Activated CD8-positive, alpha-beta memory T cell treated with anti-CD3 and anti-CD28 coated beads, Interleukin-2, amount 50 U/mL, for 48 hours (primary cell): ENCODE data around the gene TCF4.
"Not testable (repeated sequence)": the region's sequence is repeated elsewhere in the genome, so short reads cannot be mapped to it uniquely, and the experiment has no call there.

Experiments
- DNase-seq: peaks from one replicate; pipeline ENCODE4 v3.0.0-alpha.2; 2020

TCF4 gene

GRCh38 chr18:55473058-55473457 lies 114.9 kb downstream of the TCF4 start:
- no peak for DNase-seq

DNA sequence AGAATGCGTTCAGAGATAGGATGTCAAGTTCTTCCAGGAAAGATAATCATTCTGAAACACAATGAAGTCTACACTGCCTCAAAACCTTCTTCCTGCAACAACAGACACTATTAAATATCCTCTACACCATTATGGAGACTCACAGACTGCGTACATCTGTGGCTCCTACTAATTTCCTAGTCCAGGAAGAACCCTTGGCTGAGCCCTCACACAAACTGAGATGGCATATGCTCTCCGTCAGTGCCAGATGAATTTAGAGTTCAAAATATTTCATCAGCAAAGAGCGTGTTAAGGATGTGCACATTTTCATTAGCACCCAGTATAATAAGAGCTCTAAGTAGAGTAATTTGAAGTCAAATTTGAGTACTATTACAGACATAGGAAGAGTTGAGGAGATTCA lies 117.2 kb downstream of the TCF4 start:
- no peak for DNase-seq

DNA sequence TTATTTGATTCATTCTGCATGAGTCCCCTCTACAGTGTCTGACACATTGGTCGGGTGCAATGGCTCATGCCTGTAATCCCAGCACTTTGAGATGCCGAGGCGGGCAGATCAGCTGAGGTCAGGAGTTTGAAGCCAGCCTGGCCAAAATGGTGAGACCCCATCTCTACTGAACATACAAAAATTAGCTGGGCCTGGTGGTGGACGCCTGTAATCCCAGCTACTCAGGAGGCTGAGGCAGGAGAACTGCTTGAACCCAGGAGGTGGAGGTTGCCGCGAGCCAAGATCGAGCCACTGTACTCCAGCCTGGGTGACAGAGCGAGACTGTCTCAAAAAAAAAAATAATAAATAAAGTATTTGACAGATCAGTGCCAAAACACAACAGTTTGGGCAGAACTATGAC lies 118.9 kb downstream of the TCF4 start:
- not testable (repeated sequence) for DNase-seq

- no peak for DNase-seq
Observed at GRCh38 chr18:55466789-55467188, 121.2 kb downstream of the TCF4 start.

- DNase-seq = no peak
Observed at GRCh38 chr18:55465313-55465712, 122.7 kb downstream of the TCF4 start.

- DNase-seq = no peak
Observed at GRCh38 chr18:55464581-55464980, 123.4 kb downstream of the TCF4 start.

DNA sequence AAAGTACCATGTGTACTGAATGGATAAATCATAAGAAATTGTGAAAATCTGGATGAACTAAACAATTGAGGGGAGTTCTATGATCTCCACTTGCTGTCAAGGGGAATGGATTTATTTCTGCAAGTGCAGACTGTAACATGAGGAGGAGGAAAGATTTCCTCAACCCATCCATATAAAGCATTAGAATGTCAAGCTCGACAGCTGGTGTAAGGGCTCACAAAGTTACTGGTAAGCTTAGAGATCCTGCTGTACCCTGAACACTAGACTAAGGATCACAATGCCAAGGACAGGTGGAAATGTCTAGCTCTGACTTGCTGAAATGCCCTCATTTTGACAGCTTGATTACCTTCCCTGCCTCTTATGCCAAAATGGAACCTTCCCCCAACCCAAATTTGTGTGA lies 125.3 kb downstream of the TCF4 start:
- no peak for DNase-seq

DNA sequence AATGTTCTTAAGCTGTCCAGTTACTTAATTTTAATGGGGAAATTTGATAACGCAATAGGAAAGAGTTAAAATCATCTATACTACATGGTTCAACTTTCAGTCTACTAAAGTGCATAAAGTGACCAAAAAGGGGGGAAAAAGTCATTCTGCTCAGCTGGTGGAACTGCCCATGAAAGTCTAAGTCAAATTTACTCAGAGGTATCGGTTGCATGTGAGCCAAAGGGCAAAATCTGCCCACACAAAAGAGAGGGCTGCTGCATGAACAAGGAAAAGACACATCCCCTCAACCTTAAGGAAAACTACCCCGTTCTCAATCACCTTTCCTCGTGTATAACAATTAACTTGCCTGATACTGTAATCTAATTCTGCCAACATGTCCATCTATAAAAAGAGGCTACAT lies 126.1 kb downstream of the TCF4 start:
- DNase-seq = no peak

DNA sequence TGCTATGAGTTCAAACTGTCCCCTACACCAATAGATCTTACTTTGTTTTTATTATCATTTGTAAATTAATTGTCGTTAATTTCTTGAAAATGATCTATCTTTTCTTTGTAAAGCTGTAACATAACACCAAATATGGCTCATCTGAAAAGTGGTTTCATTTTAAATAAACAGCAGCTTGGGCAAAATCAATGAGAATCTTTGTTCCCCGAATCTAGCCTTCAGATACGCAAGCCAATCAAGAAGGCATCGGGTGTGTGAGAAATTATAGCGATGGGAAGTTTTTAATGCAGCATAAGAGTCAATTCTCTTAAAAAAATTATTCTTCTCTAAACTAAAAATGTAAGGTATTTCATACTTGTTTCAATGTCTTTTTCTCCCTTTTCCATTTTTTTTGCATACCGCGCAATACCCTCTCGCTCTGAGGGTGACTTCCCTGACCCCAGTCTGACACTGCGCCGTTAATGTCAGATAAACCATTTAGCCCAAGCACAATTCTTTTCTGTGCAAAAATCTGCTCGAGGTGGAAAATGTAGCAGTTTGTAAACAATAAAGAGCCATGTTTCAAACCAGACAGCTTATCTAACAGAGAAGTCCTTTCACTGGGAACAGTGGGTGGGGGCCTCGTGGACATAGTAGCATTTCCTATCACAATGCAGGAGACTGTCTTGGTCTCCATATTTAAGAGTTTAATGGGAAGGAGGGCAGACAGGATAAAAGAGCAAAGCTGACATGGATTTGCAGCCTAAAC lies 129.4 kb downstream of the TCF4 start:
- no peak for DNase-seq

DNA sequence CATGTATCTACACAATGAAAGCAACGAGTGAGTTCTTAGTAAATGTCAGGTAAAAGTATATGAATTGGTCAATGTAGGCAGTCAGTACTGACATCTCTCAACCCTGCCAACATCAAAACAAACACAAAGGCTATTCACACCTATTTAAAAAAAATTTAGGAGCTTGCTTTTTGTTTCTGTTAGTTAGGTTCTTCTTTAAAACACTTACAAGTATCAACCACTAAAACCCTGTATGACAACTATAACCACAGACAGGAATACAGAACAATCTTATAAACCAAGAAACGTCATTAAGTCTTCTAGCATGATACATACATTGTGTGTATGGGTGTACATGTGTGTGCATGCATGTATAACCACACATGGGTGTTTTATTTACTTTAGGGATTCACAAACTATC lies 131.0 kb downstream of the TCF4 start:
- DNase-seq = no peak

DNA sequence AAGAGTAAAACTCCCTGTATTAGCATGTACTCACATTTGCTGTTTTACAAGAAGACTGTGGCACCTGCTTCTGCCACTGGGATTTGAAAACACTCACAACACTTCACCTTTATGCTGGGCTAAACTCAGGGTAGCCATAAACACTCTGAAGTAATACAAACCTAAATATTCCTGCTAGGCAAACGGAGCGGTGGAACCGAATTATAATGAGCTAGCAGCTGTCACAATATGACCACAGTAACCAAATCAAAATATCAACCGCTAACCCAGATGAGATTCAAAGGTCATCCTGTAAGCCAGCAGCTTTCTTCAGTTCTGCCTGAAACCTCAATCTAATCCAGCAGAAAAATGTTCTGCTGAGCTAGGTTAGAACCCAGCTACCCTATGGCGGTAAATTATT lies 132.1 kb downstream of the TCF4 start:
- no peak for DNase-seq

GRCh38 chr18:55453186-55453585 lies 134.8 kb downstream of the TCF4 start:
- no peak for DNase-seq

DNA sequence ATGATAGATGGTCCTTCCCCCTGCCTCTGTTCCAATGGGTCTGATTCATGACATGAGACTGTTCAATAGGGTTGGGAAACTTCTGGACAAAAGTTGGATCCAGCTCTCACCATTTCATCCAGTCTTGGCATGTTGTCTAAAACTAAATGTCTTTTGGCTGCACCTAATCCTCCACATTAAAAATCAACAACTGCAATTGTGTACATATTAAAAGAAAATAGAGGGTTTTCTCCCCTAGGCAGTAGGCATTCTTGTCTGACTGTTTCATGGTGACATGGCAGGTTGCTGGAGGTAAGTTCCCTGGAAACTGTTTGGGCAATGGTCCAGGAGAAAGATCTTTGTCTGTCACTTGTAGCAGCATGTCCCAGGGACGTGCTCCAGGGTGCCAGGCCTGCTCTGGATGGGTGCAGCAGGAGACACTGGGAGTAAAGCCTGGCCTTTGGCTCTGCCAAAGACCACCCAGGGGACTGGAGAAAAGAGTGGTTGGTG lies 135.8 kb downstream of the TCF4 start:
- DNase-seq = no peak

GRCh38 chr18:55449412-55450140 lies 138.4 kb downstream of the TCF4 start:
- DNase-seq = no peak

- DNase-seq = no peak
Observed at GRCh38 chr18:55448420-55448819, 139.6 kb downstream of the TCF4 start.

DNA sequence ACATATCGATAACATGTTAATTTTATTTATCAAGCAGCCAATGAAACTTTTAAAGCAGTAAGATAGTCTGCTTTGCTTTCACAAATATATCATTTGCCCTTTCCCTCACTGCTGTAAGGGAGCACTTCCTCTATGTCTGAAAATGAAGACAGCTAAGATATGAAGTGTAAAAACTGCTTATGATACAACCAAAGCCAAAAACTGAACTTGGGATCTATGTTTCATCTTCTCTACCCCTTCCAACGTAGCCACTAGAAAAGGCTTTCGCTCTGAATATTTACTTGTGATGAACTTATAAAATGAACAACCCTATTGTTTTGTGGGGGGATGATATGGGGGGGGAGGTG lies 140.3 kb downstream of the TCF4 start:
- no peak for DNase-seq

DNA sequence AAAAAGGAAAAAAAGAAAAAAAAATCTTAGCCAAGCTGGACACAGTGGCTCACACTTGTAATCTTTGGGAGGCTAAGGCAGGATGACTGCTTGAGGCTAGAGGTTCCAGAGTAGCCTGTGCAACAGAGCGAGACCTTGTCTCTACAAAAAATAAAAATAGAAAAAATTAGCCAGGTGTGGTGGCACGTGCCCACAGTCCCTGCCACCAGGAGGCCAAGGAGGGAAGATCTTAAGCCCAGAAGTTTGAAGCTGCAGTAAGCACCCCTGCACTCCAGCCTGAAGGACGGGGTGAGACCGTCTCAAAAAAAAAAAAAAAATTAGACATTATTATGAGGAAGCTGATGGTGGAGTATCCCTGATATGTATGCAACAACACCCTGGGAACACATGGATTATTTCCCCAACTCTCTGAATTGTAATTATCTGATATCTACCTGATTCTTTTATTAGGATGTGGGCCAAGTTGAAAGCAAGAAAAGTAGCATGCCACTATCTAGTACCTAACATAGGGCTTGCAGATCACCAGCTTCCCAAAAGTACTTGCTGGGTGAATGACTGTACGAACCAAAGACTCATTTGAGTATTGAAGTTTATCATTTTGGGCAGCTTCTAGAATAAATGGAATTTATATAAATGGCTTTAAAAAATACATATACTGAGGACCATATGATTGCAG lies 140.9 kb downstream of the TCF4 start:
- no peak for DNase-seq

GRCh38 chr18:55444536-55444935 lies 143.5 kb downstream of the TCF4 start:
- DNase-seq = no peak

DNA sequence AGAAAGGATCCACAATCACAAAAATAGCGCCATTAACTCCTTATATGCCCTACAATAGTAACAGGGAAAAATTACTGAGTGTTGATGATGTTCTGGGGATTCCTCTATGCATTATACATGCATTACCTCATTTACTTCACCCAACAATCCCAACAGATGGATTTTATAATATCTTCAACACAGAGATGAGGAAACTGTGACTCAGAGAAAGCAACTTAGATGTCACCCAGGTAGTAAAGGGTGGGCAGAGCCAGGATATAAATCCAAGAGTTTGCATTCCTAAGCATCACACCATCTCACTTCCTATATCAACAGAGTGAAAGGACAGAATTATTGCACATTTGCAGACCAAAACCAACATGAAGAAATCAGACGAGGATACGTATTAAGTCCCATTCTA lies 144.2 kb downstream of the TCF4 start:
- DNase-seq = no peak

DNA sequence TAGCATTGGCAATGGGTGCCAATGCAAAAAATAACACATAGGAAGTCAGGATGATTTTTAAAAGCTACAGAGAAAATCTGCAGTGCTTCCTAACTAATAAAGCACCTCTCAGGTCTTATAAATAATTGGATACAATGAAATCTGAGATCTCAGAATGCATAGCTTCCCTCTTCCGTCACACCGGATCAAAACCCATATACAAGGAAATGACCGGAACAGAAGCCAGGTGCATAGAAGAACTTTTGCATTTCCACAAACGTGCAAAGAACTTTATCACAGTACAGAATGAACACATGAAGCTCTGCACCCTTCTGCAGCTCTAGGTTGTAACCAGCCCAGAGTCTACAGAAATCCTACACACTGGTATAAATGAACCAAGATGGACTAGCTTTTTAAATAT lies 145.4 kb downstream of the TCF4 start:
- no peak for DNase-seq

DNA sequence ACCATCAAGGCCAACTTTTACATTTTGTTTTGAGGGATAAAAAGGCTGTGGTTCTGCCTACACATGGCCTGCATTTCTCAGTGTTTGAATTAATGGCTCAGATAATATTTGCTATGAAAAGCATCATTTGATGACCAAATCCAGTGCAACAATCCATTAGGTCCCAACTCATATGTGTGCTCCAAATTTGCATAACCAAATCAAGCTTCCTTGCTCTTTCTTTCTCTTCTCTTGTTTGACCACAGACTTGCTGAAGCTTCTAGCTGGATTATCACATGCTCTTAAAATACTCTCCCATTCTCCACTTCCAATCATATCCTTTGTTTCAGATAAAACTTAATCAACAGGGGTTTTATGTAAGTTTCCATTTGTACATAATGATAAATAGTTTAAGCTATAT lies 147.0 kb downstream of the TCF4 start:
- DNase-seq = no peak

DNA sequence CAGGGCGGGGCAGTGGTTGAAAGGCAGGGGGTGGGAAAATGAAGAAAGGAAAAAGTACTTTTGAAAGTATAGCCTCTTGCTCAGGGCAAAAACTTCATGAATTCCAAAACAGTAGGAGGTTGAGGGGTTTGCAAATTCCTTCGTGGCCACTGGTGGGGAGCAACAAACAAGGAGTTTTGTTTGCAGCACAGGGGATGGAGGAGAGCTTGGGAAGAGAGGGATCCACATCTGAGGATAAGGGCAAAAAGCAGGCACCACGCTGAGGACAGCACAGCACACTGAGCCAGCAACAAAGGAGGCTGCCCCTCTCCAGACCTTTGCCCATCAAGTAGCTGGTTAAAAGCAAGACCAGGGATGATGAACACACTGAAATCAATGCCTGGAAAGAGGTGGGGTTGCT lies 148.9 kb downstream of the TCF4 start:
- no peak for DNase-seq

DNA sequence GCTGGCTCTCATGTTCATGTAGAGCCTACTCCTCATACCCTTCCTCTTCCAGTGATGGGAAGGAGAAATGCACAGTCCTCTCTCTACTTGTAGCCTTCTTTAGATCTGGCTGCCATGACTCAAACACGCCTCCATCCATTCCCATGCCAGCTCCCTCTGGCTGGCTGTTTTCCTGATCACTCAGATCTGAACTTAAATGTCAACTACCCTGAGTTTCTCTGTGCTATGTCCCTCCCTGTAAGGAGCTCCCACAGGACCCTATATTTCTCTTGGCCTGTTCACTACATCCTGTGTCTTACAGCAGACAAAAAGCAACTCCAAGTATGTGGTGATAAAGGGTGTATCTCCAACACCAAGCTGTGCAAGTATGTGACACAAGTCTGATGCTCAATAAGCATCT lies 152.4 kb downstream of the TCF4 start:
- DNase-seq = no peak

- no peak for DNase-seq
Observed at GRCh38 chr18:55433648-55434047, 154.3 kb downstream of the TCF4 start.
